ENCODE measurements around the gene BAHCC1.

Gene BAHCC1

DNA sequence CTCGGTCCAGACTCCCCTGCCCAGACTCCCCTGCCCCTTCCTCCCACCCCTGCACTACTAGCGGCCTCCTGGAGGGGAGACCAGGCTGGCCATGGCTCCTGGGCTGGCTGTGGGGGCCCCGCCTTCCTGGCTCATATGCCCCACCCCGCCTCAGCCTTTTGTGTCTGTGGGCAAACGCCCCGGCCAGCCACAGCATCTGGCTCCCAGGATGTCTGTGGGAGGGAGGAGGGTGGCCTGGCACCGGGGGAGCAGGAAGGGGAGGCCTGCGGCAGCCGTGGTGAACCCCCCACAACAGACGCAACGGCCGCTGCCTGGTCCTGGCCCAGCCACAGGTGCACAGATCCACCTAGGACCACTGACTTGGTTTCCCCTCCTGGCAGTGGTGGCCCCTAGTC, 32.9 kb downstream of the BAHCC1 start:
- no peak for DNase-seq

DNA sequence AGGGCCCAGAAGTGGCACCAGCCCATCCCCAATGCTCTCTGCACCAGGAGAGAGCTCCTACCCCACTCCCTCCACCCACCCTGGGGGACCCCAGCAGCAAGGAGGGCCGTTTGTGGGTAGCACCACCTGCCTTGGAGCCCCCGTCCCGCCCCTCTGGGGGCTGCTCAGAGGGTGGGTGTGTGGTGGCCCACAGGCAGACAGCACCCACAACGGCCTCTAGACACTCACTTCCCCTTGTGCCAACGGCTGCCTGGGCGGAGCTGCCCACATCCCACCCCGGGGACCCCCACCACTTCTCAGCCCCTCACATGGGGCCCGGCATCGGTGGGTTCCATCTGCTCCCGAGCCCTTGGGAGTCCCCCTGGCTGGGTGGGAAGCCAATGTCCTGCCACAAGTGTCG, 33.3 kb downstream of the BAHCC1 start:
- no peak for DNase-seq

DNA sequence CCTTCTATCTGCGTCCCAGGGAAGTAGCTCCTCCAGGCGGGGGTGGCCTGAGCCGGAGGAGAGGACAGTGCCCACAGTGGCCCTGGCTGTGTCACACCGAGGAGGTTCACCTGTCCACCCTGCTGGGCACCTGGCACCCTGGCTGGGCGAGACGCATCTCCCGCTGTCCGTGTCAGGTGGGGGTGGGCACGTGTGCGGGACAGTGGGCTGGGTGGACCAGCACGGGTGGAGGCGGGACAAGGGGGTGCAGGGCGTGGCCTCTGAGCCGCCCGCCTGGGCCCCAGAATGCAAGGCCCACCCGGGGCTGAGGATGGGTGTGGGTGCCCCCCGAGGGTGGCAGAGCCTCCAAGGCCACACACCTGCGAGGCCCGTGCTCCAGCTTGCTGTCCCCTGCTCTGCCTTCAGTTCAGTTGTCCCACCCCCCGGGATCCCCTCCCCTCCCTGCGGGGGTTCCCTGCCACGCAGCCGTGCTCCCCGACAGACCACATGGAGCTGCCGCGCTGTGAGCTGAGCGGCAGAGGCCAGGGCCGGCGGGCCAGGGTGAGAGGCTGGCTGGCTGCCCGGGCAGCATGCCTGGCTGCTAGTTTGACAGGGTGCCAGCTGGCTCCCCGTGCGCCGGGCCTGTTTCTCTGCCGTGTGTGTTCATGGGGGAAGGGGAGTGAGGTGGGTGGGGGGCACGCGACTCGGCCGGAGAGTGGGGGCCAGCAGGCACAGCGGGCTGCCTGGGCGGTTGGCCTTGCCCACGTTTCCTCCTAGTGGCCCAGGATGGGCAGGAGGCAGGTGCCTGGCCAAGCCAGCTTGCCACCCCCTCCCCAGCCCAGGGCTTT, 33.9 kb downstream of the BAHCC1 start:
- DNase-seq, result peak; percentile 68

DNA sequence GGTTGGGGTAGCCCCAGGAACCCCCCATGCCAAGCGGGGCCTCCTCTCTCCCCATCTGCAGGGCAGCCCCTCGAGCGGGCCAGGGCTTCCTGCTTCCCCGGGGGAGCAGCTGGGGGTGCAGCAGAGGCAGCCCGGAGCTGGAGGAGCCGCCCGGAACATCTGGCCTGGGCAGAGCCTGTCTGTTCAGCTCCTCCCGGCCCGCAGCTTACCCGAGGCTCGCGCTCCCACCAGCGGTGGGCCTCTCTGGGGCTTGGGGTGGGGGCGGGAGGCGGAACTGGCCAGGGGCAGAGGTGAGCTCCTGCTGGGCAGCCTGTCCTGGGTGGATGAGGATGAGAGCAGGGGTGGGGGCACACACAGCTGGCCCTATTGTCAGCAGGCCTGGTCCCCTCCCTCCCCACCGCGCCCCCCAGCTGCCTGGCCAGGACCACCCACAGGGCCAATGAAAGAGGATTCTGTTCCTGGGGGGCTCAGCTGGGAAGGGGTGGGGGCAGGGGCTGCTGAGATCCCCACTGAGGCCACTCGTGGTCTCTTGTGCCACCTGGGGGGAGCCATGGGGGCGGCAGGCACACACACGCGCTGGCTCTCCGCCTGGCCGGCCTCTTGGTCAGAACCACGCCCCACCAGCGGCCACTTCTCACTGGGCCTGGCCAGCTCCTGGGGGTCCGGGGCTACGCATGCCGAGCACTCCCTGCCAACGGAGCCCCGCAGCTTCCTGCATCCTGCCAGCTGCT, 34.7 kb downstream of the BAHCC1 start:
- DNase-seq, result peak; percentile 67

DNA sequence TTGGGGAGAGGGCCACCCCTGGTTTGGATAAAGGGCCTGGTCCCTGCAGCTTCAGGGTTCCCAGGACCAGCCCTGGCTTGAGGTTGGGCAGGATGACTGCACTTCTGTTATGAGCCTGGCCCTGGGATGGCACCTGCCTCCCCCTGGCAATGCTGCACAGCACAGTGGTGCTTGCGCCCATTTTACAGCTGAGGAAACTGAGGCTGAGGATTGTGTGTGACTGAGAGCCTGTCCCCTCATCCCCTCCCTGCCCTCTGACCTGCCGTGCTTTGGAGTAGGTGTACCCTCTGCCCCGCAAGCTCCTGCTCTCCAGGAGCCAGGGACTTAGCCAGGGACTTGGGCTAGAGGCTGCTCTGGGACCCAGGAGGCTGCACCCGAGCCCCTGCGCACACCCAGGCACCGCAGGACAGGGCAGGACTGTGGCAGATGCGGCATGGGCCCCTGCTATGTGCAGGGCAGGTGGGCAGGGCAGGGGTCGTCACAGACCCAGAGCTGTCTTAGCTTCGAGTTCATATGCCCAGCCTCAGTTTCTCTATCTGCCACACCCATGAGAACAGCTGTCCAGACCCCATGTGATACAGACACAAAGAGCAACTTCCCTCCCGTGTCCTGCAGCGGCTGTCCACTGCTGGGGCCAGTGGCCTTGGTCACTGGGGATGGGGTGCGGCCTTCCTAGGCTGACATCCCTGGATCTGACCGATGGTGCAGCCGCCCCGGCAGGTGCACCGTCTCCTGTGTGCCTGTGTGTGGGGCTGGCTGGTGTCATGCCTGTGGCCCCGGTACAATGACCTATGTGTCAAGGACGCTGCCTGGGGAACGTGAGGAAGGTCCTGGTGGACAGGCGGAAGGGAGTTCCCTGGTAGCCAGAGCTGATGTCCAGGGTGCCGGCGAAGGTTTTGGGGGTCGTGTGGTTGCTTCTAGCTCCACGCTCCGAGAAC, 36.6 kb downstream of the BAHCC1 start:
- no peak for DNase-seq

DNA sequence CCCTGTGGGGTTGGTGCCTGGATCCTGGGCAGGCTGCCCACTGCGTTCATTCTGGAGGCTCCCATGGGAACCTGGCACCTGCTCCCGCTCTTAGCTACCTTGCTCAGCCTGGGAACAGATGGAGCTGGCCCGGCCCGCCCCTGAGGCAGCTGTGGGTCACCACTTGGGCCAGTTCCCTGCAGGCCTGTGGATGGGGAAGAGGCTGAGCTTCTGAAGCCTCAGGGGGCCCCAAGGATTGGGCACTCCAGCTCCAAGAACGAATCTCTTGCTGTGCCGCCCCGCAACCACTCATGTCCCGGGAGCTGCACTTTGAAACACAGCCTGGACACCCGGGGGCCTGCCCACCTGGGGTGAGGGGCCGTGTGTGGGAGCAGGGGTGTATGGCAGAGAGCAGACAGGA, 37.7 kb downstream of the BAHCC1 start:
- DNase-seq, result peak; percentile 94

DNA sequence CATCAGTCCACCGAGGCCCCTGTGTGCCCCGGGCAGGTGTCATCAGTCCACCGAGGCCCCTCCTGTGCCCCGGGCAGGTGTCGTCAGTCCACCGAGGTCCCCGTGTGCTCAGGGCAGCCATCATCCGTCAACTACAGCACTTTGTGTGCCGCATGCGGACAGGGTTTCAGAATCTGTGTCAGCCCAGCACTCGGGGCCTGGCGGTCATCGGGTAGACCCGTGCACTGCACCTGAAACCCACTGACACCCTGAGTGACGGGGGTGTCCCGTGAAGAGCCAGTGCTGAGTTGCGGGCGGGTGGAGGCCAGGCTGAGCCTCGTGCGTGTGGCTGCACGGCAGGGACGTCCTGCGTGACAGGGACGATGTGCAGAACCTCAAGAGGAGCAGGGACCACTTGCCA, 38.4 kb downstream of the BAHCC1 start:
- no peak for DNase-seq

DNA sequence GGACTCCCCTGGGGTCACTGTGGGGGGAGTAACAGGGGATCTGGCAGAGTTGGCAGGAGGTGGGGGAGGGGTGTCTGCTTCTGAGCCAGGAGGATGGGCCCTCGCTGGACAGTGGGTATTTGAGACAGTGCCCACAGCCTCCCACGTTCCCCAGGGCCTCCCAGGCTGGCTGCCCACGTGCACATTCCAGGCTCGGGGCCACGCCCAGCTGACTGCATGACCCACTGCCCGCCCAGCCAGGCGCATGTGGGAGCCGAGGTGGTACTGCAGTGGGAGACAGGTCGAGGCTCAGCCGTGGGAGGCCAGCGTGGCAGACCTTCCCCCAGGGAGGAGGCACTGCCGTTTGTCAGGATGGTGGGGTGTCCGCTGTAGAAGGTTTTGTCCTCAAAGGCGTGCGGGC, 38.8 kb downstream of the BAHCC1 start:
- DNase-seq, result no peak

DNA sequence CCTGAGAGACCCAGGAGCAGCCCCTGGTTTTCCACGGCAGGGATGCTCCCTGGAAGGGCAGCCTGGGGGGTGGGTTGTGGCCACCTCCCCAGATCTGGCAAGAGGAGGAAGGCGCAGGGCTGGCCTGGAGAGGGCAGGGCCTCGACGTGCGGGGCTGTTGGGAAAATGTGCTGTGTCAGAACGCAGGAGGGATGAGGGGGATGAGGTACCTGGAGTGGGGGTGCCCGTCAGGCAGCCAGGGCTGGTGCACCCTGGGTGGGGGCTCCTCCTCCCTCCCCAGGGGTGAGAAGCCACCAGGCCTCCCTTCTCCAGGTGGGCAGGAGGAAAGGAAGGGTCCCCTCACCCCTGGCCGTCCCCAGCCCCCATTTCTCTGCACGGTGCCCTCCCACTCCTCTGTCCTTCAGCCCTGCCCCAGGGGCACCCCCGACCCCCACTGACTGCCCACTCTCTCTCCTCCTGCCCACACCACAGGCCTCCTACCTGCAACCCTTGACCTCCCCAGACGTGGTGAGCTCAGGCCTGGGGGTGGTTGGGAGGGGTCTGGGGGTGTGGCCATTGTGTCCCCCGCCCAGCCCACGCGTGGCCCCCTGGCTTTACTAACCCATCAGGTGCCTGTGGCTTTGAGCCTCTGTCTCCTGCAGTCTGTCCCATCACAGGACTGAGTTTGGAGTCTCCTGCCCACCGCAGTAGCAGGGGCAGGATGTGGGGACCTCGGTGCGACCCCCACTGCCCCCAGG, 39.6 kb downstream of the BAHCC1 start:
- no peak for DNase-seq

DNA sequence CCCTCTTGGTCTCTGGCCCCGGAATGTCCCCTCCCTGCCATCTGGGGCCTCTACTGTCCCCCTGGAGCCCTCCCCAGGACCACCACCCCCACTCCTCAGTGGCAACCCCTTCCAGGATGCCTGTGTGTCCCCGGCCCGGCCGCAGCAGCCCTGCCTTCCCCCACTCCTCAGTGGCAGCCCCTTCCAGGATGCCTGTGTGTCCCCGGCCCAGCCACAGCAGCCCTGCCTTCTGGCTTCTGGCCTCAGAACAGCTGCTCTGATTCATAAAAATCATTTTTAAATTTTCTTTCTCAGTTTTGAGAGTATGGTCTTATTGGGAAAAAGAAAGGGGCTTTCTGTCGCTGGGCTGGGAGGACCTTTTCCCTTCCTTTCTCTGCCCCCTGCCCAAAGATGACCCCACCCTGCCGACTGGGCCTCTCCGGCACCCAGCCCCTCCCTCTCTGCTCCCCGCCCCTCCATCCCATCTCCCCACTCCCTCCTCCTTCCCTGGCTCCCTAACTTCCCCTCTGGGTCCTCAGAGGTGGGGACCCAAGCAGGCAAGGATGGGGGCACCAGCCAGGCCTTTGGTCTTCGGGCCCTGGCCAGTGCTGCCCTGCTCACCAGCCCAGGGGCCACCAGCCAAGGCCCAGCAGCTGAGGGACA, 40.5 kb downstream of the BAHCC1 start:
- no peak for DNase-seq

DNA sequence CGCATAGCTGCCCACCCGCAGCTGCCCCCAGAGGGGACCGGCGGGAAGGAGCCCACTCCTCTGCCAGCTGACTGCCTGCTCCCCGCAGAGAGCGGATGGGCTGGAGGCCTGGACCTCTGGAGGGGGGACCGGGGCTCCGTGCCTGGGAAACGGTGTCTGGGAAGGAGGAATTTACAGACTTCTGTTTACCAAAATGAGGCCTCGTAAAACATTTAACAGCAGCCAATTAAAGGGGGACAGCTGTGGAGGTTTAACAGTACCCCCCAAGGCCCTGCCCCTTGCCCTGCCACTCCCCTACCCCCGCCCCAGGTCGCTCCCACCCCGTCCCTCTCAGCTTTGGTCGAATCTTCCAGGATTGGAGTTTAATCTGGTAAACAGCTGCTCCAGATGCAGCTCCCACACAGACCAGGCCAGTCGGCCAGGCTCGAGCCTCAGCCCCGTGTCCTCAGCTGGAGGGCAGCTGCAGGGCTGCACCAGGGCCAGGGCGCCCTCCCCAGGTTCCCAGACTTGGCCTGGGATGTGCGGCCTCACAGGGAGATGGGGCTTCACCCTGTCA, 41.1 kb downstream of the BAHCC1 start:
- DNase-seq, result no peak

DNA sequence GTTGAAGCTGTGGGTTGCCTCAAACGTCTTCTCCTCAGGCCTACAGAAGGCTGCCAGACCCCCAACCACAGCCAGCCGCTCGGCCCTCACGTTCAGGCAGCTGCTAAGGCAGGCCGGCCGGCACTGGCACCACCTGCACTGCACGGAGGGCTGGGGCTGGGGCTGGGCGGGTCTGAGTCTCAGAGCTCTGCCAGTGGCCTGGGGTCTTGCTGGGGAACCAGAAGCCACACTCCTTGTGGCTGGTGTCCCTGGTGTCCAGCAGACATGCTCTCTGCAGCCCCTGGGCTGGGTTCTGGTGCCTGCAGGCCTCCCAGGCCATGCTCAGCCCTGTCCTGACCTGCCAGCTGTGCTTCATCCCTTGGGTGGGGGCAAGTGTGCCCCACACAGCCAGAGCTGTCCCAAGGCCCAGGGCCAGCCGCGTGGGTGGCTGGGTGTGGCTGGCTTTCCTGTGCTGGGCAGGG, 42.0 kb downstream of the BAHCC1 start:
- no peak for DNase-seq

DNA sequence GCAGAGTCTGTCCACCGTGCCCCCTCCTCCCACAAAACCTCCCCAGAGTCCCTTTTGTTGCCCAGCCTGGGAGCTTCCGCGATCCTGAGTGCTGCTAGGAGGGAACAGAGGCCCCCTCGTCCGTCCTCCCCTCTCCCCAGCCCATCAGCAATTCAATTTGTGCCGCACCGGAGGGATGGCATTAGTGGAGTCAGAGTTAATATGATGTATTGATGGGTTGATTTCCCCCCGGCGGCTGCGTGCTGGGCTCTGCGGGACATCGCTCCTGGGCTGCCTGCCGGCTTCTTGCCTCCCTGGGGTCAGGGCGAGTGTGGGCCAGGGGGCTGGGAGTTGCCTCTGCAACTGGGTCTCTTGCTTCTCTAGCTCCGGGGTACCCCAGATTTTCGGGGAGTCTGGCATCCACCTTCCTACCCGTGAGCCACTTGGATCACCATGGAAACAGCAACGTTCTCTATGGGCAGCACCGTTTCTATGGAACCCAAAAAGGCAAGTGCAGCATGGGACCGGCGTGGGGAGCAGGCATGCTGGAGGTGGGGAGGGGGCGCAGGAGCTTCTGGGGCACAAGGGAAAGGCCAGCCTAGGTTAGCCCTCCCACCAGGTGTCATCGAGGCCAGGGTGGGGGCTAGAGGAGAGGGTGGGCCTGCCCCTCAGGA, 42.9 kb downstream of the BAHCC1 start:
- DNase-seq, result no peak

DNA sequence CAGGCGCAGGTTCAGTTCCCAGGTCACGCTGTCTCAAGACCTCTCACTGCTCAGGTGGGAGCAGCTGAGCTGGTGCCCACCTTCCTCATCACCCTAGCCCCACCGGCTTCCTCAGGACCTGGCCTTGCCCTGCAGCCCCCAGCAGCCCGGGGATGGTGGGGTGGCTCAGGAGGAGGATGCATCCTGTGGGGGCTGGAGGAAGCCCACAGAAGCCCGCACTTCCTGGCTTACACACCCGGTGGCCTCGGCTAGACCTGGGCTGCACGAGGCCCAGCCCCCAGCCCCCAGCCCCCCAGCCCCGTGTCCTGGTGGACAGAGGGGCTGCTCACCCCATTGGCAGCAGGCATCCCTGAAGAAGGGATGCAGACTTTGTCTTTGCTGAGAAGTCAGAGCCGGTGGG, 43.4 kb downstream of the BAHCC1 start:
- DNase-seq, result no peak

DNA sequence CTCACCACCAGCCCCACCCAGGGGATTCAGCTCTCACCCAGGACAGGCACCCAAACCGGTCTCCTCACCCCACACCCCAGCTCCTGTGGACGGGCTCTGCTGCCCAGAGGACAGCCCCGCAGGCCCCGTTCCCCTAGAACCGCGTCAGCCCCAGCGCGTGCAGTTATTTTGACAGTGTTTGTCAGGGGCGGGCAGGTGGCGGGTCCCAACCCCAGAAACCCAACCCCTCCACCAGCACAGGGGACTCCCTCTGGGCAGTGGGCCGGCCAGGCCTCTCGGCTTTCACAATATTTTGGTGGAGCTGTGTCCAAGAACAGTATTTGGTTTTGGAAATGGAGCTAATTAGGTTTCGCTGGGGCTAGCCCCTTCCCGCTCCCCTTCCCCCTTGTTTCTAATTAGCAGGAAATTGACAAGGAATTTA, 44.8 kb downstream of the BAHCC1 start:
- no peak for DNase-seq

DNA sequence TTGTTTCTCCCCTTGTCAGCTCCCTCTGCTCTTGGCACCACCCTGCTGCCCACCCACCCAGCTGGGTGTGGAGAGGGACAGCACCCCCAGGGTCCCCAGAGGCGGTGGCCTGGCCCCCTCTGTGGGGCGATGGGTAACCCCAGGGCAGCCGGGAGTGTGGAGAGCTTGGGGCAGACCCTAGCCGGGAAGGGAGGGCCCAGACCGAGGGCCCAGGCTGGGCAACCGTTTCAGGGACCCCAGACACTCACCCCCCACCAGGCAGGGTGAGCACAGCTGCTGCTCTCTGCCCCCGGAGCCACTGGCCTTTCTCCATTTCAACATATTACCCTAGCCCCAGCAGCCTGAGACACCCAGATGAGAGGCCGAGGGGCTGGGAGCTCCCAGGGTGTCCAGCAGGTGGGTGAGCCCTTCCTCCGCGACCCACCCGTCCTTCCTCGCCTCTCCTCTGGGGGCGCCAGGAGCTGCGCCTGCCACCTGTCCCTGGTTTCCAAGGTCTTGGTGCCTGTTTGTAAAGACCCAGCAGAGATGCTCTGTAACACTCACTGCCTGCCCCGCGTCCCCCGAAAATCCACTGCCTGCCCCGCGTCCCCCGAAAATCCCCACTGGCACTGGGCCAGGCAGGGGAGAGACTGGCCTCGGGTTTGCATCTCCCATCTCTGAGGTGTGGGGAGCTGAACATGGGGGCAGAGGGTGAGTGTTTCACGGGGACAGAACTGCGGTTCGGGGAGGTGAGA, 45.4 kb downstream of the BAHCC1 start:
- peak; percentile 58 for DNase-seq

DNA sequence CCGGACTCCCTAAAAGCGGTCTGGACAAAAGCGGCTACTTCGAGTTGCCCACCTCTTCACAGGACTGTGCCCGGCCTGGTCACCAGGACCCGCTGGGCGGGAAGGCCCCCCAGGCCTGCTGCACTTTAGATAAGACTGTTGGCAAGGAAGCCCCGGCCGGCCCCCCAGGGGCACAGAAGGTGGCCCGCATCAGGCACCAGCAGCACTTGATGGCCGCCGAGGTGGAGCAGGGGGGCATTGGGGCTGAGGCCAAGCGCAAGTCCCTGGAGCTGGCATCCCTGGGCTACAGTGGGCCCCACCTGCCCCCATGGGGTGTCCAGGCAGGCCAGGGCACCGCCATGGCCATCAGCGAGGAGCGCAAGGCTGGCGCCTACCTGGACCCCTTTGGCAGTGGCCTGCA, 47.5 kb downstream of the BAHCC1 start:
- DNase-seq, result no peak

DNA sequence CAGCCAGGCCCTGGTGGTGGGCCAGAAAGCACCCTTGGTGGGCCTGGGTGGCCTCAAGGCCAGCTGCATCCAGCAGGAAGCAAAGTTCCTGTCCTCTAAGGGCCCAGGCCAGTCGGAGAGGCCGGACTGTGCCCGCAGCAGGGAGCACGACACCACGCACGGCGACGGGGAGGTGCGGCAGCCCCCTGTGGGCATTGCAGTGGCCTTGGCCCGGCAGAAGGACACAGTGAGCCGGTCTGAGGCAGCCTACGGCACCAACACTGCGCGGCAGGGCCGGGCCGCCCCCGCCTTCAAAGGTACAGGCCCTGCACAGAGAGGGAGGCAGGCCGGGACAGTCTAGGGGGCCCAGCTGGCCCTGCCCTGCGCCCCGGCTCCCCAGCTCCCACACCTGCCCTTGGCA, 48.0 kb downstream of the BAHCC1 start:
- DNase-seq, result no peak

DNA sequence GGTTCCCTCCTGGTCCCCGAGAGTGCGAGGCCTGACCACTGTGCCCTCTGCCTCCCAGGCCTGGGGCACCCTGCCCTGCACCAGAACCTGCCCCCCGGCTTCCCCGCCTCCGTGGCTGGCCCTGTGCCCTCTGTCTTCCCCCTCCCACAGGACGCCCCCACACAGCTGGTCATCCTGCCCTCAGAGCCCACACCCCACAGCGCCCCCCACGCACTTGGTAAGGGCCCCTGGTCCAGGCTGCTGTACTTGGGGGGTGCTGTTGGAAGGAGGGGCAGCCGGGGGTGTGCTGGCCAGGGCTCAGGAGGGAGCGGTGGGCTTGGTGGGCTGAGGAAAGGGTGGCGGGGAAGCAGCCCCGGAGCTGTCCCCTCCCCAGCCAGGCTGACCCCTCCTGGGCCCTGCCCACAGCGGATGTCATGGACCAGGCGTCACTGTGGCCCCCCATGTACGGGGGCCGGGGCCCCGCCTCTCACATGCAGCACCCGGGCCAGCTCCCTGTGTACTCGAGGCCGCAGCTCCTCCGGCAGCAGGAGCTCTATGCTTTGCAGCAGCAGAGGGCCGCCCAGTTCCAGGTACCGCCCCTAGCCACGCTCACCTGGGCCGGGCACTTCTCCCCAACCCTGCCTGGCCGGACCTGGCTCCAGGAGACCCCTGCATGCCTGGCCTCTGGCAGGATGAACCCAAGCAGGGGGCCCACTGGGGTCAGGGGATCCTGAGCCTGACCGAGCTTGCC, 49.5 kb downstream of the BAHCC1 start:
- DNase-seq, result no peak

Measured in NCI-H1694 (cell line).